IMR-90 (cell line): ENCODE measurements around the gene SUSD6.

Source experiments
- CTCF ChIP-seq: conservative IDR thresholded peaks from 2 replicates; pipeline ENCODE4 v1.5.1; 2012; ENCODE audit warnings: mild to moderate bottlenecking, low read depth, low read length, improper control_type of control experiment
- RFX5 ChIP-seq: IDR thresholded peaks from 2 replicates; pipeline ENCODE4 v1.8.0; 2012; ENCODE audit warnings: low read depth, mild to moderate bottlenecking, low read length, moderate library complexity

GRCh38 chr14:69636718-69637480 lies 25.5 kb downstream of the SUSD6 start:
- no peak for TF ChIP-seq CTCF
- no peak for TF ChIP-seq RFX5
